K562 (cell line): ENCODE measurements around the gene TECRL. TPM values are rescaled to one million over a fixed set of nuclear protein-coding genes. Genes with fewer than 3 reads are reported as not detected.

Experiments
- ATAC-seq: fragments of 200-7000 bp; cut with Tn5 transposase; 3 replicates; pipeline ENCODE4 v1.9.1; 2020; ENCODE audit warnings: moderate library complexity
- BruUV-seq: library from RNA; stranded (reverse); fragments of 400-500 nt; replicated peaks from 2 replicates; lab custom pipeline; 2021; lab: Mats Ljungman, UMichigan
- CTCF ChIA-PET: fragments of 300-600 bp; formaldehyde crosslinking; extraction: SDS; loops from one replicate; lab custom pipeline; 2021; ENCODE audit warnings: low intra/inter-chr PET ratio; lab: Yijun Ruan, JAX
- POLR2A ChIA-PET: fragments of 300-600, 350-650 bp; sonication (Branson Sonifier 250); formaldehyde crosslinking; extraction: SDS; loops from one replicate; lab custom pipeline; 2021; ENCODE audit warnings: antibody characterized with exemption, inconsistent platforms; lab: Yijun Ruan, JAX
- DNase-seq, 4 experiments: peaks; one replicate each; pipeline versions ENCODE4 v3.0.0 to v3.0.0-alpha.2; 2011 to 2018; ENCODE audit warnings: low spot score in 3 of 4, mixed read lengths in 3 of 4; ENCODE audit errors: extremely low read depth in 1 of 4
- FAIRE-seq: peaks from 2 replicates; lab custom pipeline; 2011; peaks lifted over from hg19 to GRCh38; lab: Jason Lieb, UNC
- H2AFZ ChIP-seq: 2 replicates; pipeline ENCODE4 v1.6.0; 2011; ENCODE audit warnings: low read depth, low read length, control low read depth, inconsistent platforms
- H3K27ac ChIP-seq: fragments of 200-600 bp; 3 replicates; pipeline ENCODE4 v1.8.0; 2011; ENCODE audit warnings: low read depth, mild to moderate bottlenecking, control low read depth, inconsistent platforms, low read length, moderate library complexity, mixed read lengths; ENCODE audit errors: extremely low read depth
- H3K27me3 ChIP-seq, 2 experiments: fragments of 300-600 bp in 1 of 2; 2 replicates in 1 of 2; 3 replicates in 1 of 2; pipeline versions ENCODE4 v1.6.0 to v1.8.0; 2011; ENCODE audit warnings: inconsistent platforms in 2 of 2, low read length in 2 of 2, mild to moderate bottlenecking in 1 of 2, mixed read lengths in 1 of 2, moderate library complexity in 1 of 2; ENCODE audit not compliant: control insufficient read depth in 2 of 2, insufficient read depth in 2 of 2
- H3K36me3 ChIP-seq: fragments of 300-600 bp; 3 replicates; pipeline ENCODE4 v1.8.0; 2011; ENCODE audit warnings: mild to moderate bottlenecking, low read length, inconsistent platforms; ENCODE audit not compliant: control insufficient read depth, insufficient read depth
- H3K4me1 ChIP-seq, 2 experiments: fragments of 200-600 bp in 1 of 2; replicated peaks in 1 of 2; 2 replicates in 1 of 2; 3 replicates in 1 of 2; pipeline versions ENCODE4 v1.5.1 to v1.8.0; 2011; ENCODE audit warnings: inconsistent platforms in 2 of 2, low read length in 2 of 2, mild to moderate bottlenecking in 1 of 2, mixed read lengths in 1 of 2, moderate library complexity in 1 of 2; ENCODE audit not compliant: control insufficient read depth in 2 of 2, insufficient read depth in 2 of 2
- H3K4me2 ChIP-seq: 2 replicates; pipeline ENCODE4 v1.6.1; 2011; ENCODE audit warnings: low read length, control low read depth, inconsistent platforms, mixed read lengths; ENCODE audit not compliant: insufficient read depth
- H3K4me3 ChIP-seq: fragments of 200-600 bp; sonication (generic), shearing (Covaris generic); 2 replicates; pipeline ENCODE4 v1.5.1; 2016; ENCODE audit warnings: control low read depth, inconsistent platforms
- H3K79me2 ChIP-seq: fragments of 200-600 bp; 3 replicates; pipeline ENCODE4 v1.8.0; 2011; ENCODE audit warnings: low read length, inconsistent platforms; ENCODE audit not compliant: control insufficient read depth, insufficient read depth
- H3K9ac ChIP-seq, 2 experiments: 2 replicates each; pipeline versions ENCODE4 v1.6.0 to v1.6.1; 2011; ENCODE audit warnings: low read depth in 2 of 2, low read length in 2 of 2, control low read depth in 1 of 2, inconsistent platforms in 1 of 2, mild to moderate bottlenecking in 1 of 2, mixed read lengths in 1 of 2; ENCODE audit not compliant: insufficient read depth in 1 of 2
- H3K9me1 ChIP-seq: one replicate; pipeline ENCODE4 v1.6.0; 2011; ENCODE audit warnings: inconsistent platforms, mild to moderate bottlenecking, low read length, moderate library complexity; ENCODE audit not compliant: control insufficient read depth, insufficient read depth
- H3K9me3 ChIP-seq: replicated peaks from 2 replicates; pipeline ENCODE4 v1.5.1; 2011; ENCODE audit warnings: low read depth, low read length, inconsistent platforms; ENCODE audit not compliant: control insufficient read depth, insufficient read depth
- H4K20me1 ChIP-seq: replicated peaks from 2 replicates; pipeline ENCODE4 v1.6.1; 2011; ENCODE audit warnings: low read length, inconsistent platforms, mixed read lengths; ENCODE audit not compliant: control insufficient read depth, insufficient read depth
- CSDE1 ChIP-seq, 2 experiments: fragments of 450-650 bp; IDR thresholded peaks; 2 replicates each; pipeline ENCODE4 v1.6.1; 2016; ENCODE audit warnings: mild to moderate bottlenecking in 1 of 2
- CTBP1 ChIP-seq: fragments of 450-650 bp; IDR thresholded peaks from 2 replicates; pipeline ENCODE4 v1.6.1; 2016; ENCODE audit warnings: borderline replicate concordance
- HIVEP1 ChIP-seq: fragments of 250-450 bp; sonication (Bioruptor Pico); IDR thresholded peaks from 2 replicates; pipeline ENCODE4 v1.4.0; 2020; ENCODE audit warnings: mild to moderate bottlenecking
- JUND ChIP-seq, 2 experiments: IDR thresholded peaks; 2 replicates in 1 of 2; 3 replicates in 1 of 2; pipeline ENCODE4 v1.6.1; 2011; ENCODE audit warnings: borderline replicate concordance in 2 of 2, low read depth in 2 of 2, low read length in 2 of 2, improper control_type of control experiment in 1 of 2, missing biosample characterization in 1 of 2, missing genetic modification characterization in 1 of 2, missing genetic modification reagents in 1 of 2
- KLF1 ChIP-seq: fragments of 450-650 bp; IDR thresholded peaks from 2 replicates; pipeline ENCODE4 v1.6.1; 2016; ENCODE audit warnings: missing genetic modification characterization, missing compliant biosample characterization
- MAFK ChIP-seq: IDR thresholded peaks from 2 replicates; pipeline ENCODE4 v1.6.1; 2011; ENCODE audit warnings: low read length, improper control_type of control experiment
- ZC3H11A ChIP-seq: IDR thresholded peaks from 2 replicates; pipeline ENCODE4 v1.6.1; 2012; ENCODE audit warnings: low read depth, low read length, improper control_type of control experiment
- ZNF76 ChIP-seq: fragments of 250-450 bp; sonication (Bioruptor Pico); IDR thresholded peaks from 2 replicates; pipeline ENCODE4 v1.4.0; 2020; ENCODE audit warnings: mild to moderate bottlenecking, moderate library complexity, borderline replicate concordance
- WGBS: fragments of 100-300 bp; shearing (Covaris generic); methylation state at CpG from one replicate; pipeline ENCODE4 v1.1.6; 2016; ENCODE audit warnings: low coverage, mixed read lengths; ENCODE audit not compliant: insufficient coverage; ENCODE audit errors: missing lambda C conversion rate; 5-methylcytosine and 5-hydroxymethylcytosine counted together
- in situ Hi-C: fragments of 300-500 bp; cut with MboI; formaldehyde crosslinking; loops from 4 replicates; pipeline ENCODE4 v1.15.0; 2018; ENCODE audit warnings: inconsistent platforms, mixed read lengths
- intact Hi-C: fragments of 100-400 bp; cut with micrococcal nuclease; formaldehyde crosslinking; loops from 2 replicates; pipeline ENCODE4 v1.14.2; 2022
- polyA plus RNA-seq, 8 experiments: library from polyadenylated mRNA; depleted of rRNA in 4 of 8; stranded (reverse) in 5 of 8; unstranded in 3 of 8; fragments of >200 nt; fragmentation: Nextera tagmentation in 2 of 8; fragmentation: Illumina TruSeq in 1 of 8; extraction: Ambion mirVana in 2 of 8; extraction: Trizol in 1 of 8; gene quantifications; 2 replicates each; pipeline versions ENCODE4 v1.2.1 to v1.2.3, GENCODE V29; 2011 to 2014; ENCODE audit warnings: inconsistent platforms in 1 of 8, missing spikeins in 1 of 8
- total RNA-seq, 7 experiments: library from RNA; depleted of rRNA in 6 of 7; stranded (reverse); fragments of >200 nt in 6 of 7; fragmentation: Illumina TruSeq in 2 of 7; extraction: Trizol in 2 of 7; gene quantifications; 2 replicates each; pipeline versions ENCODE4 v1.2.1 to v1.2.3, GENCODE V29; 2011 to 2021; ENCODE audit warnings: low replicate concordance in 1 of 7
- TF ChIP-seq, protein P1 (sequence below), 3 experiments: fragments of 200-800 bp in 1 of 3; sonication (Bioruptor generic) in 1 of 3; sonication (generic) in 1 of 3; formaldehyde crosslinking in 1 of 3; IDR thresholded peaks; 2 replicates each; pipeline versions ENCODE4 v1.6.1 to v1.8.0; 2016 to 2022; ENCODE audit warnings: mild to moderate bottlenecking in 2 of 3, missing compliant biosample characterization in 2 of 3, missing genetic modification characterization in 2 of 3, missing genetic modification reagents in 1 of 3
- TF ChIP-seq, protein P2 (sequence below), 2 experiments: fragments of 450-650 bp; IDR thresholded peaks; 2 replicates each; pipeline ENCODE4 v1.6.1; 2016; ENCODE audit warnings: mild to moderate bottlenecking in 2 of 2, borderline replicate concordance in 1 of 2, low read depth in 1 of 2, moderate library complexity in 1 of 2
- TF ChIP-seq, protein P3 (sequence below): fragments of 450-650 bp; IDR thresholded peaks from one replicate; pipeline ENCODE4 v1.6.1; 2018; ENCODE audit warnings: mild to moderate bottlenecking, moderate library complexity; ENCODE audit not compliant: partially characterized antibody

Gene TECRL
- total and polyA plus RNA-seq, 9 of the 15 experiments (the other 6 are each of a cell fraction or from before 2014, with no cell fraction given) = not detected

DNA sequence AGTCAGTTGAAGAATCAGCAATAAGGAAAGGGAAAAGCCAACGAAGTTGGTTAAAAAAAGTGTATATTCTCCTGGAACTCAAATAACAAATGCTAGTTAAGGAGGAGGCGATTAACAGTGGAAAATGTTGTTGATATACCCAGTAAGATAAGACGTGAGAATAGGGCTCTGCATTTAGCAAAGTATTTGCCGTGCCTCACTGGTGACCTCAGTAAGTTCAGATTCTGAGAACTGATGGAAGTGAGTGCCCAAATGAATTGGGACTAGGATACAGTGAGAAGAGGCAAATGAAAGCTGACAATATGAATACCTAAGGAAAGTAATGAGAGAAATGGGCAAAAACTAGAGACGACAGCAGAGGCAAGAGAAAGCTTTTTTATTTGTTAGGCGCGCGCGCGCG is 3.5 kb downstream of the TECRL start:
- H3K27me3 ChIP-seq = no peaks in the 10 kb centered on the region
- no peak overlapping the region for H3K4me2 ChIP-seq
- H3K4me3 ChIP-seq = no peak overlapping the region
- no peak overlapping the region for H3K27ac ChIP-seq
- H3K9me3 ChIP-seq = 0 out of 2 replicates have a peak, but pooled peaks cover 1% of the 10 kb centered on the region
- H2AFZ ChIP-seq = no peak overlapping the region
- no peaks in the 10 kb centered on the region for H3K4me1 ChIP-seq
- H4K20me1 ChIP-seq = no peaks in the 10 kb centered on the region
- no peak for FAIRE-seq
- 23% methylated on average over 11 of the region's 11 CpGs for WGBS
- H3K79me2 ChIP-seq = no peaks in the 10 kb centered on the region
- no peak for DNase-seq
- no peak for ATAC-seq
- ChIA-PET CTCF (no interaction called here), POLR2A (no interaction called here)
- H3K9ac ChIP-seq = no peak overlapping the region
- in situ Hi-C loops (no loop called here), intact Hi-C loops (no loop called here)
- H3K36me3 ChIP-seq = no peaks in the 10 kb centered on the region
- BruUV-seq = no TSS peak
- H3K9me1 ChIP-seq = no peaks in the 10 kb centered on the region
- no peak for TF ChIP-seq ZNF76 (CRISPR knock-in tag)
- TF ChIP-seq HIVEP1 (CRISPR knock-in tag) = no peak
- no peak for TF ChIP-seq CTBP1
- TF ChIP-seq KLF1 (tag) = no peak
- no peak for TF ChIP-seq ZC3H11A
- TF ChIP-seq JUND (IDR thresholded peaks at IDR 0.05; ENCODE audit: borderline replicate concordance, low read depth, low read length) = no peak
- TF ChIP-seq JUND (tag; IDR thresholded peaks at IDR 0.05; ENCODE audit: borderline replicate concordance, low read depth, low read length) = no peak
- TF ChIP-seq, protein P1, sequence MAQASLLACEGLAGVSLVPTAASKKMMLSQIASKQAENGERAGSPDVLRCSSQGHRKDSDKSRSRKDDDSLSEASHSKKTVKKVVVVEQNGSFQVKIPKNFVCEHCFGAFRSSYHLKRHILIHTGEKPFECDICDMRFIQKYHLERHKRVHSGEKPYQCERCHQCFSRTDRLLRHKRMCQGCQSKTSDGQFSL (CRISPR knock-in tag; IDR thresholded peaks at IDR 0.05) = no peak
- TF ChIP-seq, protein P1 (tag; IDR thresholded peaks at IDR 0.05) = no peak
- no peak for TF ChIP-seq MAFK
- TF ChIP-seq CSDE1 (IDR thresholded peaks at IDR 0.05) = no peak
- TF ChIP-seq, protein P2, sequence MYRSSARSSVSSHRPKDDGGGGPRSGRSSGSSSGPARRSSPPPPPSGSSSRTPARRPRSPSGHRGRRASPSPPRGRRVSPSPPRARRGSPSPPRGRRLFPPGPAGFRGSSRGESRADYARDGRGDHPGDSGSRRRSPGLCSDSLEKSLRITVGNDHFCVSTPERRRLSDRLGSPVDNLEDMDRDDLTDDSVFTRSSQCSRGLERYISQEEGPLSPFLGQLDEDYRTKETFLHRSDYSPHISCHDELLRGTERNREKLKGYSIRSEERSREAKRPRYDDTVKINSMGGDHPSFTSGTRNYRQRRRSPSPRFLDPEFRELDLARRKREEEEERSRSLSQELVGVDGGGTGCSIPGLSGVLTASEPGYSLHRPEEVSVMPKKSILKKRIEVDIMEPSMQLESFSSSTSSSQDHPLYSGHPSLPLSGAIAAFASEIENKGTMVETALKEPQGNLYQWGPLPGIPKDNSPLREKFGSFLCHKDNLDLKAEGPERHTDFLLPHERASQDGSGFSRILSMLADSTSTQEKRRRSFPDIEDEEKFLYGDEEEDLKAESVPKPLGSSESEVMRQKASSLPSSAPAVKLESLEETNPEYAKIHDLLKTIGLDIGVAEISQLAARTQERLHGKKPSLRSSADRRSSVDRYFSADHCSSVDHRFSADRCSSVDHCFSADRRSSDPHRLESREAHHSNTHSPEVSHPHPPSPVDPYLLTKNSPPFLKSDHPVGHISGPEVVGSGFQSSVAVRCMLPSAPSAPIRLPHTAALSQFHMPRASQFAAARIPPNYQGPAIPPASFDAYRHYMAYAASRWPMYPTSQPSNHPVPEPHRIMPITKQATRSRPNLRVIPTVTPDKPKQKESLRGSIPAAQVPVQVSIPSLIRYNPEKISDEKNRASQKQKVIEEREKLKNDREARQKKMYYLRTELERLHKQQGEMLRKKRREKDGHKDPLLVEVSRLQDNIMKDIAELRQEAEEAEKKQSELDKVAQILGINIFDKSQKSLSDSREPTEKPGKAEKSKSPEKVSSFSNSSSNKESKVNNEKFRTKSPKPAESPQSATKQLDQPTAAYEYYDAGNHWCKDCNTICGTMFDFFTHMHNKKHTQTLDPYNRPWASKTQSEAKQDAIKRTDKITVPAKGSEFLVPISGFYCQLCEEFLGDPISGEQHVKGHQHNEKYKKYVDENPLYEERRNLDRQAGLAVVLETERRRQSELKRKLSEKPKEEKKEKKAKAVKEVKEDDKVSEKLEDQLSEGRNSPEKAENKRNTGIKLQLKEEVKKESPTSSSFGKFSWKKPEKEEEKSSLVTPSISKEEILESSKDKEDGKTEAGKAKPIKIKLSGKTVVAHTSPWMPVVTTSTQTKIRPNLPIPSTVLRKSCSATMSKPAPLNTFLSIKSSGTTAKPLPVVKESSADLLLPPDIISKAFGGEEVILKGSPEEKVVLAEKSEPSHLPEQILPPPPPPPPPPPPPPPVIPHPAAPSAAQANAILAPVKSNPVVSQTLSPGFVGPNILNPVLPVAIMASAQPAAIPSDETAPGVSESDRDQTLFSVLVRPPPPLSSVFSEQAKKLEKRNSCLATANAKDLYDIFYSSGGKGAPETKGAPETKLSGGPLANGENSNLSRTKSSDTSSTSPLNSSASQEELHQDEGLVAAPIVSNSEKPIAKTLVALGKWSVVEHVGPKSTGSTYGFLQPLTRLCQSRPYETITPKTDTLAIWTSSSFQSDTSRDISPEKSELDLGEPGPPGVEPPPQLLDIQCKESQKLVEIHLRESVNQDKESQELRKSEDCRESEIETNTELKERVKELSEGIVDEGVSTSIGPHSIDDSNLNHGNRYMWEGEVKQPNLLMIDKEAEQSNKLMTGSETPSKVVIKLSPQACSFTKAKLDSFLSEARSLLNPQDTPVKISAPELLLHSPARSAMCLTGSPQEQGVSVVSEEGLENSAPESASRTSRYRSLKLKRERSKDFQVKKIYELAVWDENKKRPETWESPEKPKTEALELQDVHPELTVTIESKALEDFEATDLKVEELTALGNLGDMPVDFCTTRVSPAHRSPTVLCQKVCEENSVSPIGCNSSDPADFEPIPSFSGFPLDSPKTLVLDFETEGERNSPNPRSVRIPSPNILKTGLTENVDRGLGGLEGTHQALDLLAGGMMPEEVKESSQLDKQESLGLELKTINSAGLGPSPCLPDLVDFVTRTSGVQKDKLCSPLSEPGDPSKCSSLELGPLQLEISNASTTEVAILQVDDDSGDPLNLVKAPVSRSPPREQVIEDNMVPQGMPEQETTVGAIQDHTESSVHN (IDR thresholded peaks at IDR 0.05; ENCODE audit: borderline replicate concordance in 1 of 2, low read depth in 1 of 2) = no peak
- TF ChIP-seq, protein P3, sequence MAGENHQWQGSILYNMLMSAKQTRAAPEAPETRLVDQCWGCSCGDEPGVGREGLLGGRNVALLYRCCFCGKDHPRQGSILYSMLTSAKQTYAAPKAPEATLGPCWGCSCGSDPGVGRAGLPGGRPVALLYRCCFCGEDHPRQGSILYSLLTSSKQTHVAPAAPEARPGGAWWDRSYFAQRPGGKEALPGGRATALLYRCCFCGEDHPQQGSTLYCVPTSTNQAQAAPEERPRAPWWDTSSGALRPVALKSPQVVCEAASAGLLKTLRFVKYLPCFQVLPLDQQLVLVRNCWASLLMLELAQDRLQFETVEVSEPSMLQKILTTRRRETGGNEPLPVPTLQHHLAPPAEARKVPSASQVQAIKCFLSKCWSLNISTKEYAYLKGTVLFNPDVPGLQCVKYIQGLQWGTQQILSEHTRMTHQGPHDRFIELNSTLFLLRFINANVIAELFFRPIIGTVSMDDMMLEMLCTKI = no peak
